Kidney (tissue), 14 donors: ENCODE data around the gene GZMH. TPM values are rescaled to one million over a fixed set of nuclear protein-coding genes. Genes with fewer than 3 reads are reported as not detected.

Source experiments
- DNase-seq, 5 donors: peaks; one replicate each; pipeline ENCODE4 v3.0.0-alpha.2; 2013 to 2020
- FAIRE-seq: peaks from 2 replicates; lab custom pipeline; 2012; peaks lifted over from hg19 to GRCh38; lab: Jason Lieb, UNC
- H3K27ac ChIP-seq, 2 donors: one replicate each; pipeline ENCODE4 v1.7.0; 2013; ENCODE audit warnings: low read depth in 2 of 2, low read length in 2 of 2, inconsistent platforms in 1 of 2
- H3K27me3 ChIP-seq: one replicate; pipeline ENCODE4 v1.7.1; 2013; ENCODE audit warnings: low read length, inconsistent platforms; ENCODE audit not compliant: control insufficient read depth, insufficient read depth
- H3K36me3 ChIP-seq, 3 donors: one replicate each; pipeline versions ENCODE4 v1.7.0 to v1.7.1; 2013; ENCODE audit warnings: low read length in 3 of 3, control low read depth in 1 of 3, inconsistent platforms in 1 of 3; ENCODE audit not compliant: insufficient read depth in 3 of 3, control insufficient read depth in 2 of 3
- H3K4me1 ChIP-seq, 3 donors: one replicate each; pipeline versions ENCODE4 v1.7.0 to v1.7.1; 2013; ENCODE audit warnings: low read length in 3 of 3, inconsistent platforms in 1 of 3, low read depth in 1 of 3; ENCODE audit not compliant: control insufficient read depth in 2 of 3, insufficient read depth in 2 of 3
- H3K4me3 ChIP-seq, 3 donors: one replicate each; pipeline versions ENCODE4 v1.7.0 to v1.8.1; 2013; ENCODE audit warnings: low read length in 3 of 3, control low read depth in 1 of 3, inconsistent platforms in 1 of 3
- H3K9ac ChIP-seq, 3 donors: one replicate each; pipeline versions ENCODE4 v1.7.0 to v1.7.1; 2013; ENCODE audit warnings: low read length in 3 of 3, control low read depth in 1 of 3, inconsistent platforms in 1 of 3
- H3K9me3 ChIP-seq, 3 donors: one replicate each; pipeline versions ENCODE4 v1.7.0 to v1.7.1; 2013; ENCODE audit warnings: low read length in 3 of 3, control low read depth in 1 of 3, inconsistent platforms in 1 of 3; ENCODE audit not compliant: control insufficient read depth in 2 of 3, insufficient read depth in 1 of 3
- intact Hi-C: fragments of 100-400 bp; cut with DNase I; formaldehyde crosslinking; loops from one replicate; pipeline ENCODE4 v1.11.1; 2022
- polyA plus RNA-seq: library from polyadenylated mRNA; stranded (reverse); fragments of 350-450 nt; fragmentation: Illumina TruSeq; extraction: RNeasy Lipid Tissue Mini Kit (QIAGEN cat#74804); gene quantifications from one replicate; pipeline ENCODE4 v1.2.3, GENCODE V29; 2014; ENCODE audit warnings: low read depth, low replicate concordance; ENCODE audit not compliant: insufficient read depth
- total RNA-seq: library from RNA; stranded (reverse); fragmentation: NEBNext Ultra II Directional; extraction: Animal tissue kit (Norgen Biotek cat#: 25700); gene quantifications from one replicate; pipeline ENCODE4 v1.2.1, GENCODE V29; 2021
- TF ChIP-seq, protein P1 (sequence below): IDR thresholded peaks from 3 replicates; pipeline ENCODE4 v1.5.1; 2012; ENCODE audit warnings: mild to moderate bottlenecking, moderate library complexity, borderline replicate concordance; ENCODE audit not compliant: insufficient read depth; ENCODE audit errors: extremely low read depth
- donor health status: control.
- donor health status: control.
- donor health status: control.
- donor health status: control.
- donor health status: control.
- donor health status: DM: yes; HTN: yes; CAD: no.
- donor health status: Normal renal cell carcinoma (clear cell type).

Gene GZMH
- total and polyA plus RNA-seq, 2 donors from 2014 or later = 0.91 to 1.9 TPM

GRCh38 chr14:24566318-24566717 is 43.2 kb downstream of the GZMH start:
- intact Hi-C loops = no loop called here
- no peak for FAIRE-seq

DNA sequence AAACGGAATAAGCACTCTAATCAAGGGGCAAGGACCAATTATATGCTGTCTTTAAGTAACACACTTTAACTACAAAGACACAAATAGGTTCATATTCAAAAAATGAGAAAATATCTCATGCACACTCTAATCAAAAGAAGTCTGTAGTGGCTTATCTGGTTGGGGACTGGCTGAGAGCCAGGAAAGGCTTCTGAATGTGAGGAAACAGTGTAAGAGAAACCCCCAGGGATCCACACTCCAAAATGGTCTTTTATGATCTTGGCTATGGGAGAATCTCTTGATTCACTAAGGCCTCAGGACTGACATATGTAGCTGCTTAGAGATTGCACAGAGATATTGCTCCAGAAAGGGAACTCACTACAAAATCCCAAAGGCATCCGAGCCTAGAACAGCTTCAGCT is 43.7 kb downstream of the GZMH start:
- Histone ChIP-seq H3K27me3 (no peaks in the 10 kb centered on the region), H3K36me3 (no peaks in the 10 kb centered on the region), H3K4me3 (no peak overlapping the region), H3K27ac (no peak overlapping the region), H3K9ac (no peak overlapping the region), H3K9me3 (peaks cover 0 to 21% (median 0%) of the 10 kb centered on the region in 3 donors), H3K4me1 (no peaks in the 10 kb centered on the region)
- FAIRE-seq = no peak
- no peak for DNase-seq
- intact Hi-C loops = no loop called here
- TF ChIP-seq, protein P1, sequence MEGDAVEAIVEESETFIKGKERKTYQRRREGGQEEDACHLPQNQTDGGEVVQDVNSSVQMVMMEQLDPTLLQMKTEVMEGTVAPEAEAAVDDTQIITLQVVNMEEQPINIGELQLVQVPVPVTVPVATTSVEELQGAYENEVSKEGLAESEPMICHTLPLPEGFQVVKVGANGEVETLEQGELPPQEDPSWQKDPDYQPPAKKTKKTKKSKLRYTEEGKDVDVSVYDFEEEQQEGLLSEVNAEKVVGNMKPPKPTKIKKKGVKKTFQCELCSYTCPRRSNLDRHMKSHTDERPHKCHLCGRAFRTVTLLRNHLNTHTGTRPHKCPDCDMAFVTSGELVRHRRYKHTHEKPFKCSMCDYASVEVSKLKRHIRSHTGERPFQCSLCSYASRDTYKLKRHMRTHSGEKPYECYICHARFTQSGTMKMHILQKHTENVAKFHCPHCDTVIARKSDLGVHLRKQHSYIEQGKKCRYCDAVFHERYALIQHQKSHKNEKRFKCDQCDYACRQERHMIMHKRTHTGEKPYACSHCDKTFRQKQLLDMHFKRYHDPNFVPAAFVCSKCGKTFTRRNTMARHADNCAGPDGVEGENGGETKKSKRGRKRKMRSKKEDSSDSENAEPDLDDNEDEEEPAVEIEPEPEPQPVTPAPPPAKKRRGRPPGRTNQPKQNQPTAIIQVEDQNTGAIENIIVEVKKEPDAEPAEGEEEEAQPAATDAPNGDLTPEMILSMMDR = no peak

More at GRCh38 chr14:24566318-24566717, 43.2 kb downstream of the GZMH start:
- no peak overlapping the region for H3K4me3 ChIP-seq
- no peaks in the 10 kb centered on the region for H3K36me3 ChIP-seq
- no peak overlapping the region for H3K9ac ChIP-seq
- peaks cover 0 to 21% (median 0%) of the 10 kb centered on the region in 3 donors for H3K9me3 ChIP-seq
- H3K27ac ChIP-seq = no peak overlapping the region
- H3K4me1 ChIP-seq = no peaks in the 10 kb centered on the region
- DNase-seq = no peak
- H3K27me3 ChIP-seq = no peaks in the 10 kb centered on the region
- TF ChIP-seq, protein P1 = no peak

GRCh38 chr14:24563505-24563904 is 46.0 kb downstream of the GZMH start:
- H3K36me3 ChIP-seq = no peaks in the 10 kb centered on the region
- DNase-seq (no peak), FAIRE-seq (no peak)
- intact Hi-C loops = no loop called here
- peaks cover 0 to 20% (median 0%) of the 10 kb centered on the region in 3 donors for H3K9me3 ChIP-seq
- no peak overlapping the region for H3K9ac ChIP-seq
- H3K27ac ChIP-seq = no peak overlapping the region
- H3K27me3 ChIP-seq = no peaks in the 10 kb centered on the region
- H3K4me1 ChIP-seq = no peaks in the 10 kb centered on the region
- H3K4me3 ChIP-seq = no peak overlapping the region
- TF ChIP-seq, protein P1 = no peak

GRCh38 chr14:24556756-24557155 is 52.7 kb downstream of the GZMH start:
- no peaks in the 10 kb centered on the region for H3K36me3 ChIP-seq
- DNase-seq (no peak), FAIRE-seq (no peak)
- H3K27me3 ChIP-seq = no peaks in the 10 kb centered on the region
- H3K4me3 ChIP-seq = no peak overlapping the region
- intact Hi-C loops = no loop called here
- no peaks in the 10 kb centered on the region for H3K4me1 ChIP-seq
- no peaks in the 10 kb centered on the region for H3K9me3 ChIP-seq
- TF ChIP-seq, protein P1 = no peak
- no peak overlapping the region for H3K27ac ChIP-seq
- no peak overlapping the region for H3K9ac ChIP-seq
